A673 (cell line): ENCODE data around the gene CWF19L1.

Experiments
- CTCF ChIP-seq: fragments of 300-800, 200-600 bp; sonication (generic); conservative IDR thresholded peaks from 2 replicates; pipeline ENCODE4 v1.5.1; 2017; ENCODE audit warnings: low read depth, mild to moderate bottlenecking, antibody characterized with exemption, low read length, moderate library complexity, mixed read lengths
- EZH2 ChIP-seq: fragments of 200-600 bp; sonication (generic); IDR thresholded peaks from 2 replicates; pipeline ENCODE4 v1.6.1; 2017; ENCODE audit warnings: borderline replicate concordance, low read depth, mild to moderate bottlenecking, mixed read lengths, antibody characterized with exemption, low read length; ENCODE audit not compliant: poor library complexity, severe bottlenecking

DNA sequence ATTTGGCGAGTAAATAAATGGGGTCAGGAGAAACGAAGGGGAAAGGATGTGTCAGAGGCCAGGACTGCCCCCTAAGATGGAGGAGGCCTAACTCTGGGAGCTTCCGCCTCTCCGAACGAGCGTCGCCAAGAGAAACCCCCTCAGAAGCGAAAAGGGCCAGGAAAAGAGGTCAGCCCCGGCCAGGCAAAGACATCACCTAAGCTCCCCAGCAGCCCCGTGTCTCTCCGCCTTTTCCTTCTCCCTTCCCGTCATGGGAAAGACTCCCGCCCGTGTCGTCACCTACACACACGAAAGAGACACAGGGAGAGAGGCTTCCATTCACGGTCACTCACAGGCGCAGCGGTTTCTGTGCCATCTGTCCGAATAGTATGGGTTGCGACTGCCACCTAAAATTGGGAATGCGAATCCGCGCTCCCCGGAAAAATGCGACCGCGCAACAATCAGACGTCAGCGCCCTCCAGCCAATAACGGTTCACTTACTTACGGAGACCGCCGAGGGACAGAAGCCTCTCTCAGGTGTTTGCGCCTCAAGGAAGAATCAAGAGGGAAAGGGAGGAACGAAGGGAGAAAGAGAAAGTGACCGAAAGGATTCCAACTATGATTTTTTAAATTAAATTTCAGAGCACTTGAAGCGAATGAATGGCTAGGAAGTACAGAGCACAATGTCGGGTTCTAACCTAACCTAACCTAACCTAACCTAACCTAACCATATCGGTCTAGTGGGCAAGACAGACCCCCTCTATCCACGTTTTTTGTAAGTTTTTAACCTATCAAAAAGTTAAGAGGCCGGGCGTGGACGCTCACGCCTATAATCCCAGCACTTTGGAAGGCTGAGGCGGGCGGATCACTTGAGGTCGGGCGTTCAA is at the start of gene CWF19L1:
- TF ChIP-seq CTCF: no peak
- no peak for TF ChIP-seq EZH2
